Activated gamma-delta T cell treated with Interleukin-2 at 50 U/mL for 16 hours (primary cell): ENCODE measurements around the gene MACF1.
"Not testable (repeated sequence)": the region's sequence is repeated elsewhere in the genome, so short reads cannot be mapped to it uniquely, and the experiment has no call there.

Experiments used
- DNase-seq: peaks from one replicate; pipeline ENCODE4 v3.0.0-alpha.2; 2020

Gene MACF1

DNA sequence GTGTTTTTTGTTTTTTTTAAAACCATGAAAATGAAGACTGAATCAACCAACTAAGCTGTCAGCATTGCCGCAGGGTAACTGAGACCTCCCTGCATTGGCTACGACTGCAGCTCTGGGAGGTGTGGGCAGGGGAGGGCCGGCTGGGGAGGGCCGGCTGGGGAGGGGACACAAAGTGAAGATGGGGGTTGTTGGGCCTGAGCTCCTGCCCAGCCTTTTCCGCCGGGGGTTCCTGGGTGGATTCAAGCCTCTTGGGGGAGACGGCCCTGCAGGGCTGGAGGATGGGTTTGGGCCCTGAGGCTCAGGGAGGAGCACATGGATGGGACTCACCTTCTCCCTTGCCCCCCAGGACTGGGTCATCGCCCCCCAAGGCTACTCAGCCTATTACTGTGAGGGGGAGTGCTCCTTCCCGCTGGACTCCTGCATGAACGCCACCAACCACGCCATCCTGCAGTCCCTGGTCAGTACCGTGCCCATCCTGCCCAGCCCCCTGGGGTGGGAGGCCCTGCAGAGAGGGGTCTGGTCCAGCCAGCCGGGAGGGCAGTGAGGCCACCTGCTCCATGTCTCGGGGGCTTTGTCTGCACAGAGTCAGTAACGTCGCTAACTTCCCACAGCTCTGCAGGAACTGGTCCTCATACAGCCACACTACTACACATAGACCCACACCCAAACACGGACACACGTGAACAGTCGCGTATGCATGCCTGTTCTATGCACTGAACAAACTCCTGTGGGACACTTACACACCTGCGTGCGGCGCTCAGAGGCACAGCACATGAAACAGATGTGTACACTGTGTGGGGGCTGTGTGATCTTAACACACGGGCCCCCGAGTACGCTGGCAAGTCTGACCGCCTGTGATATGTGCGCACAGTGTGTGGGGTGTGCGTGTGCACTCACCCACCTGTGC lies 318.4 kb downstream of the MACF1 start:
- no peak for DNase-seq

DNA sequence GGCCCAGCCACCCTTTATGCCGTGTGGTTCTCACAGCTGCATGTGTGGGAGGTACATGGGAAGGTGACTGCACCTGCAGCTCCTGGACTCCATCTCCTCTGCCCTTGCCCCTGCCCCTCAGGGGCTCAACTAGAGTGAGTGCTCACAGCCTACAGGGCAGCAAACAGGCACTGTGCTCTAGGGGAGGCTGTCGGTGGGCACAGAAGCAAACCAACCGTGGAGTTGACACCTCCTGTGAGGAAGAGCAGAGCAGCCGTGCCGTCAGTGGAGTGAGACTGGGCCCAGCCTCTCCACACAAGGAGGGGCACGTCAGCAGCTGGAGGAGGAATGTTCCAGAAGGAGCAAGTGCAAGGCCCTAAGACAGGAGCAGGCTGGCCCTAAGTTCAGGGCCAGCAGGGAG lies 319.7 kb downstream of the MACF1 start:
- DNase-seq: no peak

DNA sequence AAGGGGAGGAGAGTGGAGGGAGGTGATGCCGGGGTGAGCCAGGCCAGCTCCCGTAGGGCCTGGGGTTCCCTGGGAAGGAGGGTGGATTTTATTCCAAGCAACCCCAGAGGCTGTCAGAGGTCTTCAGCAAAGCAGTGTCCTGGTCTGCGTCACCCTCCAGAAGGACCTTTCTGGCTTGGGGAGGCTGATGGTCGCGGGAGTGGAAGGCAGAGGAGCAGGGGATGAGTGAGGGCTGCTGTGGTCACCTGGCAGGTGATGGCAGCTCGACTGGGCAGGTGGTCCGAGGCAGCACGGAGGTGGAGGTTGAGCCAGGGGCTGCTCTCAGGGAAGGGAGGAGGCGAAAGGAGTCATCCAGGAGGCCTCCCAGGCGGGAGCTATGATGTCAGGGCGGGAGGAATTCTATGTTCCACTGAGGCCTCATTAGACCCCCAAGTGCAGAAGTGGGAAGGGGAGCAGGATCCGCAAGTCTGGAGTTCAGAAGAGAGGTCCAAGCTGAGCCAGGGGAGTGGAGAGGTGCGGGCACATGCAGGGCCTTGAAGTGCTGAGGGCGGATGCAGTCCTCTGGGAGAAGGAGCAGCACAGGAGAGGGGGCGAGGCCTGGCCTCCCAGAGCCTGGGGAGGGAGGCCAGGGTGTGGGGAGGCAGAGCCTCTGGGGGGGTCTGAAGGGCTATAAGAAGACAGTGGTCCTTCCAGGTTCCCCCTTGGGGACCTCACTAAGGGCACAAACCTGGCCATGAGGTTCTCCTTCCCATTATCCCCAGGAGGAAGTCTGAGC lies 320.3 kb downstream of the MACF1 start:
- no peak for DNase-seq

DNA sequence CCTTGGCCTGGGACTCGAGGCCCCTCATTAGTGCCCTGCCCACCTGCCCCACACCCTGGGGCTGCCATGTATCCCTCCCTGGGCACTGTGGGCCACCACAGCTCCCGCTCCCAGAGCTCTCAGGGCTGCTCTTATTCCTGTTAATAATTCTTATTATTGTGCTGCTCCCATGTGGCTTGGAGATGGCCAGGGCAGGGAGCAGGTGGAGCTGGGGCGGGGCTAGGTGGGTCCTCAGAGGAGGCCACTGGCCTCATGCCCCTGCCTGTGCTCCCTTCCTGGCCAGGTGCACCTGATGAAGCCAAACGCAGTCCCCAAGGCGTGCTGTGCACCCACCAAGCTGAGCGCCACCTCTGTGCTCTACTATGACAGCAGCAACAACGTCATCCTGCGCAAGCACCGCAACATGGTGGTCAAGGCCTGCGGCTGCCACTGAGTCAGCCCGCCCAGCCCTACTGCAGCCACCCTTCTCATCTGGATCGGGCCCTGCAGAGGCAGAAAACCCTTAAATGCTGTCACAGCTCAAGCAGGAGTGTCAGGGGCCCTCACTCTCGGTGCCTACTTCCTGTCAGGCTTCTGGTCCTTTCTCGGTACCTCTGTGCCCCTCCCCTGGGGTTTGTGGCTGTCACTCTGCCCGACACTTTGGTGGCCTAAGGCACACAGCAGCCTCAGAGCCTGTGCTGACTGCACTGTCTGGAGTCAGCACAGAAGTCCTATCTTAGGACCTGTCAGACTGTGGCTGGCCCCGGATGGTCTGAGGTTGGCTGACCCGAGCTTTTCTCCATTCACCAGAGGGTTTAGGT lies 321.1 kb downstream of the MACF1 start:
- DNase-seq: peak; percentile 44

DNA sequence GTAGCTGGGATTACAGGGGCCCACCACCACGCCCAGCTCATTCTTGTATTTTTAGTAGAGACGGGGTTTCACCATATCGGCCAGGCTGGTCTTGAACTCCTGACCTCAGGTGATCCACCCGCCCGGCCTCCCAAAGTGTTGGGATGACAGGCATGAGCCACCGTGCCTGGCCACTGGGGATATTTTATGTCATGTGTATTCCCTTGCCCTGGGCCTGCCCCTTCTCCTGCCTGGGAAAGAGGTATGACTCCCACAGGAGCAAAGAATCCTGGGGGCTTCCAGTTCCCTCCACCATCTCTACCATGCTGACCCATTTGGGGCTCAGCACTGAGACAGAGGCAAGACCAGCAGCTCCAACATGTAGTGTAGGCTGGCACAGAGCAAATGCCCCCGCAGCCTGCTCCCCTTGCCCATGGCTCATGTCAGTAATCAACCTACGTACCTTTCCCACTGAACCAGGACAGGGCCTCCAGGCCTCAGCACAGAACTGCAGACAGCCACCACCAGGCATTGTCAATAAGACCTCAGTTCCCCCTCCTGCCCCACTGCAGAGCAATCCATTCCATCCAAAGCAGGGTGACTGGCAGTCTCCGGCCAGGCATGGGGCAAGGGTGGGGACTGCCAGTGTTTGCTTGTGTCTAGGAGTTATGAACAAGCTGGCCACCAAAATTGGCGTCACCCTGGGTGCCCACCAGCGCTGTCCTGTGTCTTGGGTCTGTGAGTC lies 322.1 kb downstream of the MACF1 start:
- DNase-seq: no peak

DNA sequence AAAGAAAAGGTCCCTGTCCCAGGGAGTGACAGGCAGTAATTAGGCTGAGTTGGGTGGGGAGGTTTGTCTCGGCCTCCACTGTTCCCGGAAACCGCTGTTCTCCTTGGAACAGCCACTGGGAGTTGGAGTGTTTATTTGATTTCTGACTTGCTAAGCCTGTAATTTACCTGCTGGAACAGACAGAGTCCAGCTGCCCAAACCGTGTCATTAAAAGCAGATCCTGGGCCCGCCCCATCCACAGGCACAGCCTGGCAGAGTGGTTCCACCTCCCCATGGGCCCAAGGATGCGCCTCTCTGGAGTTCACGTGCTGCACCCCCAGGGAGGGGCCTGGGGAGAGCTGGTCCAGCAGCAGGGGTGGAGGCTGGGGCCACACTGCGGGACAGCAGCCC lies 322.7 kb downstream of the MACF1 start:
- not testable (repeated sequence) for DNase-seq

DNA sequence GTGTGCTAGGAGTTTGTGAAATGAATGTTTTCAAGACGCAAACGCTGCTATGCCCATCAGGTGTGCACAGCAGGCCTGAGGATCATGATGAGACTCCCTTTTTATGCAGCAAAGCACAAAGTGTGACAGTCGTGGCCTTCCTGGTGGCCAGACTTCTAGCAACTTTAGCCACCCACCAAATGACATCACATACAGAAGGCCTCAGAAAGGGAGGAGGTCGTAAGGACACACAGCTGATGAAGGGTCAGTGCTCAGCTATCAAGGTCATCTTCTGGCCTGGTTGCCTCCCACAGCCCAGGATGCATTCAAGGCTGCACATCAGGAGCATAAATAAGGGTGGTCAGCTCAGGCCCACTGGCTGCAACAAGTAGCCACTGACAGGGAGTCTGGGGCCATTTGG lies 323.6 kb downstream of the MACF1 start:
- DNase-seq: no peak

DNA sequence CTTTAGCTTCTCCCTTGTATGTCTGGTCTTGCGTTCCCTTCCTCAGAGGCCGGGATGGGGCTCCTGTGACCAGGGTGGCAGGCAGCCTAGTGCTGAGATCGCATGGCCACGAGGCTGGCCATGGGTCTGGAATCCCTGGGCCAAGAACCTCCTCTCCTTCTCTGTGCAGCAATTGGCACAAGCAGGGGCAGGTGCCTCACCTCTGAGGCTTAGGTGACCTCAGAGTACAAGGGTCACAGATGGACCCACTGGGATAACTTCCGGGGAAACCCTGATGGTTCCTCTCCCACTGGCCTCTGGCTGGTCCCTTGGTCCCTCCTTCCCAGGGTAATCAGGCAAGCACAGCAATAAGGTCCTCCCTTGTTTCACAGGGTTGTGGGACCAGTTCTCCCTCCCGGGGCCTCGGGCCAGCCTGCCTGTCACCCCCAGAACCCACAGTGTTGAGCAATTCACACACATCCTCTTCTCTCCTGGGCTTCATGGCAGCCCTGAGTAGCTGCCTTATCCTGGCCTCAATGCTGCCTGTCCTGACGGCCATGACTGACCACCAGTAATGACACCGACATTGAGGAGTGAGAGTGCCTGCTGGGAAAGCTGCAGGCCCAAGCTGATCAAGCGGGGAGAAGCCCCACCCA lies 325.5 kb downstream of the MACF1 start:
- no peak for DNase-seq

DNA sequence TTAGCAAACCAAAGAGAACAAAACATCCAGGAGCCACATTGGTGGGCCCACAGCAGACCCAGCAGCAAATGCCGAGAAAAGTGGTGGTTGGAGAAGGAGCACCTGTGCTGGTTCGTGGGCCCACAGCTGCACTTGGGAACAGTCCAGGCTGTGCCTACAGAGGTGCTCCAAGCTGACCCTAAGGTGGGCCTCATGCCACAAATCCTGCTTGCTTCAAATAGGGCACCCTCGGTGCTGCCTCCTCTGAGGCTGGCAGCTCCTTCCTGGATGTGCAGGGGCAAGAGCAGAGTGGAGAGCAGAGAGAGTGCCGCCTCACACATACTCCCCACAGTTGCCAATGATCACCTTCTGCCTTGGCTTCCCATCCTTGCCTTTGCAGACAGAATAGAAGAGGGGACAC lies 327.0 kb downstream of the MACF1 start:
- no peak for DNase-seq

DNA sequence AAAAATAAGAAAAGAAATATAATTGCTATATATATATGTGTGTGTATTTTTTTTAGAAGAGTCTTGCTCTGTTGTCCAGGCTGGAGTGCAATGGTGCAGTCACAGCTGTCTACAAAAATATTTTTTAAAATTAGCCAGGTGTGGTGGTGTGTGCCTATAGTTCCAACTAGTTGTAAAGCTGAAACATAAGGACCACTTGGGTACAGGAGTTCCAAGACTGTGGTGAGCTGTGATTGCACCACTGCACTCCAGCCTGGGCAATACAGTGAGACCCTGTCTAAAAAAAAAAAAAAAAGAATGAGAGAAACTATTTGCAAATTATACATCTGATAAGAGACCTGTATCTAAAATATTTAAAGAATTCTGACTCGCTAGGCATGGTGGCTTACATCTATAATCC lies 328.9 kb downstream of the MACF1 start:
- no peak for DNase-seq
